Transverse colon (tissue), 3 donors: ENCODE results near the gene CLDN9.

Source experiments
- CTCF ChIP-seq, 5 experiments: fragments of 200-600 bp in 3 of 5; fragments of 450-650 bp in 2 of 5; sonication (generic) in 3 of 5; IDR thresholded peaks; 1 replicate in 2 of 5; 2 replicates in 3 of 5; pipeline ENCODE4 v1.5.1; 2016 to 2017; ENCODE audit warnings: antibody characterized with exemption in 5 of 5, inconsistent platforms in 3 of 5, mild to moderate bottlenecking in 2 of 5, moderate library complexity in 1 of 5
- POLR2A ChIP-seq: fragments of 450-650 bp; IDR thresholded peaks from one replicate; pipeline ENCODE4 v1.6.1; 2016; ENCODE audit warnings: antibody characterized with exemption, mild to moderate bottlenecking, moderate library complexity

GRCh38 chr16:3017344-3017743, 4.6 kb downstream of the CLDN9 start:
- TF ChIP-seq CTCF (IDR thresholded peaks at IDR 0.05), result no peak
- TF ChIP-seq POLR2A, result no peak
